ENCODE data around the gene STXBP6.

GRCh38 chr14:24761141-24761540, 288.8 kb downstream of the STXBP6 start:
- TF ChIP-seq POLR2A (IDR thresholded peaks at IDR 0.05; ENCODE audit: low read depth, low read length) (no peak), POLR2AphosphoS5 (IDR thresholded peaks at IDR 0.05; ENCODE audit: low read depth, low read length) (no peak), TAF1 (IDR thresholded peaks at IDR 0.05; ENCODE audit: borderline replicate concordance, low read depth, low read length) (no peak)

Measured in GM12892 (cell line).